NCI-H1694 treated with DMSO at 0.1 percent for 48 hours (cell line): ENCODE data around the gene IQCB1.
"Not testable (repeated sequence)": the region's sequence is repeated elsewhere in the genome, so short reads cannot be mapped to it uniquely, and the experiment has no call there.

Experiments
- DNase-seq: peaks from one replicate; lab custom pipeline; 2025; lab: John Stamatoyannopoulos, UW

IQCB1 gene

GRCh38 chr3:121809249-121809648, 25.6 kb downstream of the IQCB1 start:
- no peak for DNase-seq

- DNase-seq = no peak
Observed at GRCh38 chr3:121803771-121804320, 31.0 kb downstream of the IQCB1 start.

DNA sequence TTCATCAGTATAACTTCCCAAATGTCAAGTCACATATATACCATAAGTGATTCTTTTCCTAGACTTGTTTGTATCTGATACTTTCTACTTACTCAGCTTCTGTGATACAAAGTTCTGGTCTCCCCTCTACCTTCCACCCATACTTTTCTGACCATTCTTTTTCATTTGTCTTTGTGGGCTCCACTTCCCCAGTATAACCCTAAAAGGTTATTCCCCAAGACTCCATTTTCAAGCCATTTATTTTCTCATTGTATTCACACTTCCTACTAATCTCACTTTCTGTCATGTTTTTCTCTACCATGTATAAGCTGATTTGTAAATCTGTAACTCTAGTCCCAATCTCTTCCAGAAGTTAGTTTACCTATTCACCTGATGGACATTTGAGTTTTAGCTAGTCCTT, 34.0 kb downstream of the IQCB1 start:
- DNase-seq = no peak

GRCh38 chr3:121796970-121797369, 37.9 kb downstream of the IQCB1 start:
- no peak for DNase-seq

DNA sequence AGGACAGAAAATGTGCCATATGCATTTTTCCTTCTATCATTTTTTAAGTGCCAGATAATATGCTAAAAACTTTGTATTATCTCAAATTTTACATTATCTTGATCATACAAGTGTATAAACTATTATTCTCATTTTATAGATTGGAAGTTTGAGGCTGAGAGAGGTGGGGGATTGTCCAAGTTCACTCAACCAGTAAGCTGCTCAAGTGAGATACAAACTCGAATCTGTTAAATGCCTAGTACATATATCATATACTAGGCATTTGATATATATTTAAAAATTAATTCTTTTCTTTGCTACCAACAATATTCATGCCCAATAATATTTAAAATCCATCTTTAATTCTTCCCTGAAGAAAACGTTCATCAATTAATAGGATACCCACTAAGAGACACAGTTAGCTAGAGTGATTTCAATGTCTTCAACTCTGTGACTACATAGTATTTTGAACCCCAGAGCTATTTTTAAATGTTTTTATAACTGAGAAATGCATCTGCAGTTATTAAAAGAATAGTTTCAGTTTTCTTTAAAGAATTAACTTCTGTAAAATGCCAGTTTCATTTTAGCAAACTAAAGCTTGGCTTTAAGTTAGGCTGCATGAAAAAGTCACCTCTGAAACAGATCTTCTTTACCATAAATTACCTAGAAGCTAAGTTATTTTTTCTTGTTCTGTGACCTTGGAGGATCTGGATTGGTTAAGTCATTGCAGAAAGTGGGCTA, 40.4 kb downstream of the IQCB1 start:
- DNase-seq = no peak

DNA sequence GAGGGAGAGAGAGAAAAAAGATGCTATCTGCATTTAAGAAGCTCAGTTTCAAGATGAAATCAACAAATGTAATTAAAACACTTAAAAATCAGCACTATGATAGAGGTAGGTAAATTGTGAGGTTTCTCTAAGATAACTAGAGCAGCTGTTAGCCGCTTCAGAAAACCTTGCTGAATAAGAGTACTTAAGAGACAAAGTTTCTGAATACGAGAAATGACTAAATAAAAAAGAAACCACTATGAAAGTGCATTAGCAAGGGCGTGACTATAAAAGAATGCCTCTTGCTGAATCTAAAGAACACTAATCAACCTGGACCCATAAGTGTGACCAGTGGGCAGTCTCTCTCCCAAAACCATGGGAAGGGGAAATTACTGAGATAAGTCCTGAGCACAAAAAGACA, 41.8 kb downstream of the IQCB1 start:
- no peak for DNase-seq

DNA sequence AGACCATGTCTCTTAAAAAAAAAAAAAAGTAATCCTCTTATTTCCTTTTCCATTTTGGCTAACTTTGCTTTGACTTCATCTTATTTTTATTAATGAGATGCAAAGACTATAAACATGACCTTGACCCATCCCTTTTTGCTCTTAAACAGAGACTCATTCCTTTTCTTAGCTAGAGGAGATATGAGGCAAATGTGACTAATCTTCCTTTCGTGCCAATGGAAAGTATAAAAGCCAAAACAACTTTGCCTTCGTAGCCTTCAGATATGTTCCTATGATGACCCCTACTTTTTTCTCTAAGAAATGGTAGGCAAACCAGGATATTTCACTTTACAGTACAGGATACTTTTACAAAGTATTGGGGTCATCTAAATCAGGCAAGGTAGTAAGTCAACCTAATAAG, 48.4 kb downstream of the IQCB1 start:
- DNase-seq = no peak

- DNase-seq = not testable (repeated sequence)
Observed at GRCh38 chr3:121782784-121783183, 52.1 kb downstream of the IQCB1 start.

- DNase-seq = no peak
Observed at GRCh38 chr3:121781611-121782010, 53.2 kb downstream of the IQCB1 start.

DNA sequence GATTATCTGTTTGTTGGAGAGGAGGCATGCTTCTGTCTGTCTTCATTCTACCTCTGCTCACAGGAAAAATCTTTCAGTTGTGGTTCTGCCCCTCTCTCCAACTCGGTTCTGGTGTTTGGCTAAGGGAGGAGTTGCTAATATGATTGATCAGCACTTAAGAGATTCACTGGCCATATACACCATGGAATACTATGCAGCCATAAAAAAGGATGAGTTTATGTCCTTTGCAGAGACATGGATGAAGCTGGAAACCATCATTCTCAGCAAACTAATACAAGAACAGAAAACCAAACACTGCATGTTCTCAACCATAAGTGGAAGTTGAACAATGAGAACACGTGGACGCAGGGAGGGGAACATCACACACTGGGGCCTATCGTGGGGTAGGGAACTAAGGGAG, 59.8 kb downstream of the IQCB1 start:
- not testable (repeated sequence) for DNase-seq

- no peak for DNase-seq
Observed at GRCh38 chr3:121769246-121769645, 65.6 kb downstream of the IQCB1 start.

DNA sequence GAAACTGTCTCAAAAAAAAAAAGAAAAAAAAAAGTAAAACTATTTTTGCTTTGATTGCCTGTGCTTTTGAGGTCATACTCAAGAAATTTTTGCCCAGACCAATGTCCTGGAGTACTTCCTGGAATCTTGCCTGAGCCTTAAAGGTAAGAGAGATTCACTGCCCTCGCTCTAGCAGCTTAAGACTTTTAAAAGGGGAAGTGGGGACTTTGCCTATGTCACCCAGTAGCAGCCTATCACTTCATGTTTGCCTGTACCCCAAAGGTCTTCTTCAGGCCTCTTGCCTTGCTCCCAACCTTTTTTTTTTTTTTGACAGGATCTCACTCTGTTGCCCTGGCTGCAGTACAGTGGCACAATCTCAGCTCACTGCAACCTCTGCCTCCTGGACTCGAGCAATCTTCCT, 66.4 kb downstream of the IQCB1 start:
- no peak for DNase-seq

DNA sequence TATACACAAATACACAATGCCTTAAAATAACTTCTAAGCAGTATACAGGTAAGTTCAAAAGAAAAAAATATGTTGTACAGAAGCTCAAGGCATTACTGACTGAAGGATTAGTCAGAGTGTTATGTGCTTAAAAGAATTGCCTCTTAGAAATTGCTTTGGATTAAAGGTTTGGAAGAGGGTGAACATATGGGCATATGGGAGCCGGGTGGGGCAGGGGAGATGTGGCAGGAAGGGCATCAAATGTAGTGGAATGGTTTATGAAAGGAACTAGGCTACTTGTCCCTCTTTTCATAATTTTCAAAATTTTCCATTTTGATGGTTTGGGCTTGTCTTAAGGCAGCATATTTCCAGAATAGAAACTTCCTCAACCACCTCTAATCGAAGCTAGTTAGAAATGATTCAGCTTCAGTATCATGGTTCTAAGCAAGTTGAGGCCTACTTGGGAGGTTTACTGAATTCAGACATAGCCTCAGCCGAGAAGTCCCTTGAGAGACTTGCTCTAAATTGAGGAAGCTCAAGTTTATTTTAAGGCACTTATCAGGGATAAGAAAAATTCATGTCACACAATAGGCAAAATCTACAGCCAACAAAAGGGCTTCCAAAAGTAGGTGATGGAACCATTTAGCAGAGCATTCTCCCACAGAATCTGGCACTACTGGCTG, 75.2 kb downstream of the IQCB1 start:
- no peak for DNase-seq

DNA sequence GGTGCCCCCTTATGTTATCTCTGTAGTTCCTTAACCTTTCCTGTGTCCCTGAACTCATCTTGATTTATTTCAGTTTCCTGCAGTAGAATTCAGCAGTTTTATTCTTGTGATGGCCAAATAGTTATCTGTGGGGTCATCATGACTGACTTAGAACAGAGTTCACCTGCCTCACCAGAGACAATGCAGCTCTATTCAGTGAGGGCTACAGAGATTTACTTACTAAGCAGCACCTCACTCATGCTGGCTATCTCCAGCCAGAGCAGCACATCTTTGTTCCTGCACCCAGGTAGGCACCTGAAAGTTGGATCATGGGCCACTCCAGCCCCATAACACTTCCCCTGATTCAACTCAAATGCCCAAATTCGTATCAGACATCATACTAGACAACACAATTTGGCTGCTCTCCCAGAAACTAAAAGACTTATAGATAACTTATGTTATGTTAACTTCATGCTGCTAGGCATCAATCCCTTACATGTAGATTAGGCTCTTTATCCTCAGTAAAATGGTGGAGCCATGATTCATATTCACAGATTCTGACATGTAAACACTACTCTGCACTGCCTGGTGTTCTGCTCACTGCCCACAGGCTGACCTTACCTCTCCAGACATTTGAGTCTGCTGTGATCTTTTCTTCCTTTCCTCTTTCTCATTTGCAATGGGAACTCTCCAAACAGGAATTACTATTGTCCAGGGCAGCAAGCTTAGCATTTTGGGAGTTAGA, 76.0 kb downstream of the IQCB1 start:
- DNase-seq = no peak

GRCh38 chr3:121757812-121758545, 76.9 kb downstream of the IQCB1 start:
- no peak for DNase-seq

- peak; percentile 24 for DNase-seq
Observed at GRCh38 chr3:121757087-121757811, 77.6 kb downstream of the IQCB1 start.

GRCh38 chr3:121752772-121753171, 82.1 kb downstream of the IQCB1 start:
- no peak for DNase-seq

DNA sequence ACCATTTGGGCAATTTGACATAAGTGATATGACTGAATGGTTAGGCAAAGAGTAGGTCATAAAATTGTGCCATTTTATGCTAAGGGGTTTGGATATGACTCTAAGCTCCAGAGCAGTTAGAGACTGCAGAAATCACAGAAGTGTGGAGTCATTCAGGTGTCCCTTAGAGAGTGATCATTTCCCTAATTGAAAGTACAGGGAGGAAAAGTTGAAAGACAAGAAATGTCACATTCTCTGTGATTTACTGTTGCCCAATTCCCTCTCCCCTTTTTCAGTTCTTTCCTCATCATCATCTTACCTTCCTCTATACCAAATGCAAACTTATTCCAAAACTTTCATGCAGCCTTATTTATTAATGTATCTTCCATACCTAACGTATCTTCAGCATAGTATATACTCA, 82.6 kb downstream of the IQCB1 start:
- no peak for DNase-seq

DNA sequence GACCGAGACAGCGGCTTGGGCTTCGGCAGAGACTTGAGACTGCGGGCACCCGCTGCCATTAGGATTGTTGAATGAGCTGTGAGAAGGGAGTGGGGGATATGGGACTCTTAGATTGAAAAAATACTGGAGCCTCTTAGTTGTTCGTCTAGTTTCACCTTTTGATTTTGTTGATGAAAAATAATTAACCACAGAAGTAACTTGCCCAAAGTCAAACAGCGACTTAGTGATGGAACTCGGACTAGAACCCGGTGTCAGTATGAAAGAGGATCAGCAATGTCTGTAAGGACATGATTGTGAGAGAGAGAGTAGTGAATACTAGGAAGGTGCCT, 84.8 kb downstream of the IQCB1 start:
- DNase-seq = no peak

DNA sequence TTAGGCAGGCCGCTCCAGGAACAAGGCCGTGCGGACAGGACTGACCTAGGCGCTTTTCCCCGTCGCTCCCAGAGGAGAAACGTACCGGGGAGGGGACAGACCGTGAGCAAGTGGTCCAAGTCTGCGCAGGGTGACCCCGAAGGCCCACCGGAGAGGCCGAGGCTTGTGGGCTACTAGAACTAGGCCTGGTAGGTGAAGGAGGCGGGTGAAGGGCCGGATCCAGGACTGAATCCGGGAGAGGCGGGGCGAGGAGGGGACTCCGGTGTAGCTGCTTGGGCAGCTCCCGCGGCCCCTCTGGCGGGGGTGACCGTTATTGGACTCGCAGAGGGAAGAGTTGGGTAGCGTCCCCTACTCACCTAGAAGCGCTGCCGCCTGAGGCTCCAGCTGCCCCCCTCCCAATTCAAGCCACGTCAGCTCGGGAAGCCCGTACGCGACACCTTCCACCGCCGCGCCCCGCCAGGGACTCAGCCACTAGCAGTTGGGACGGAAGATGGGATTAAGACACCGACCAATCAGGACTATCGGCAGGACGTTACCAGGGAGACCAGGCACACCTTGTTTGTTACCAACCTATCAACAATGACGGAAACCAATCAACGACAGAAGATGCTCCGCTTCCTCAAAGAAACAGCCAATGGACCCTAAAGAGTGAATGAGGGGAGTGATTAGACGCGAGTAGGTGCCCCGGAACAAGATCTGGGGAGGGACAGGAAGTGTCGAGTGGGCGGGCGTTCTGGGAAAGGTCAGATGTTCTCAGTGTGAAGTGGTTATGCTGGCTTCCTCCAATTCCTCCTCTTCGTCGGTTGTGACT, 85.4 kb downstream of the IQCB1 start, which contains the start of gene GOLGB1:
GOLGB1 (minus strand) TSS at position 466 of the 811 bp plus-strand sequence. CDS start 18,770 bp downstream, outside the sequence.
- peak; percentile 96 for DNase-seq
